Right lobe of liver (tissue), 6 donors: ENCODE data around the gene FYCO1. TPM values are rescaled to one million over a fixed set of nuclear protein-coding genes. Genes with fewer than 3 reads are reported as not detected.

ENCODE experiments used
- ATAC-seq, 4 donors: fragments of 200-7000 bp; cut with Tn5 transposase; one replicate each; pipeline ENCODE4 v1.9.1; 2020; ENCODE audit warnings: mild to moderate bottlenecking in 4 of 4, moderate library complexity in 4 of 4
- DNase-seq, 3 donors: peaks; one replicate each; pipeline ENCODE4 v3.0.0-alpha.2; 2020
- H3K27ac ChIP-seq, 3 donors: fragments of 200-600 bp; one replicate each; pipeline ENCODE4 v1.8.0; 2022
- H3K27me3 ChIP-seq, 2 donors: fragments of 200-600 bp; one replicate each; pipeline ENCODE4 v1.8.0; 2022
- H3K36me3 ChIP-seq, 4 donors: fragments of 200-600 bp; sonication (generic) in 1 of 4; one replicate each; pipeline versions ENCODE4 v1.5.1 to v1.8.0; 2017 to 2022; ENCODE audit warnings: control low read depth in 1 of 4
- H3K4me1 ChIP-seq, 4 donors: fragments of 200-600 bp; sonication (generic) in 1 of 4; one replicate each; pipeline versions ENCODE4 v1.5.1 to v1.8.0; 2017 to 2022; ENCODE audit warnings: control low read depth in 1 of 4
- H3K4me3 ChIP-seq, 3 donors: fragments of 200-600 bp; one replicate each; pipeline ENCODE4 v1.8.0; 2022
- H3K9me3 ChIP-seq, 4 donors: fragments of 200-600 bp; sonication (generic) in 1 of 4; one replicate each; pipeline versions ENCODE4 v1.5.1 to v1.8.0; 2017 to 2022; ENCODE audit warnings: control low read depth in 1 of 4
- POLR2A ChIP-seq: fragments of 450-650 bp; IDR thresholded peaks from one replicate; pipeline ENCODE4 v1.6.1; 2017; ENCODE audit warnings: antibody characterized with exemption, mild to moderate bottlenecking
- WGBS: methylation state at CpG from one replicate; pipeline ENCODE4 v1.1.6; 2018; ENCODE audit warnings: low coverage, low lambda C conversion rate; ENCODE audit not compliant: insufficient coverage; ENCODE audit errors: missing lambda C conversion rate; 5-methylcytosine and 5-hydroxymethylcytosine counted together
- intact Hi-C, 2 donors: fragments of 100-400 bp; cut with DNase I; formaldehyde crosslinking; loops; one replicate each; pipeline versions ENCODE4 v1.11.2 to v1.14.1; 2022
- total RNA-seq, 6 experiments: library from RNA; depleted of rRNA in 2 of 6; stranded (reverse); fragments of >200 nt in 2 of 6; fragmentation: NEBNext Ultra II Directional in 3 of 6; extraction: Animal tissue kit (Norgen Biotek cat#: 25700) in 3 of 6; gene quantifications; one replicate each; pipeline versions ENCODE4 v1.1.0 to v1.2.4, GENCODE V29; 2016 to 2023
- TF ChIP-seq, protein P1 (sequence below), 4 donors: fragments of 200-600 bp in 3 of 4; fragments of 450-650 bp in 1 of 4; IDR thresholded peaks; one replicate each; pipeline versions ENCODE4 v1.5.1 to v1.8.0; 2016 to 2022; ENCODE audit warnings: antibody characterized with exemption in 4 of 4, mild to moderate bottlenecking in 2 of 4
- donor health status: DM: no; HTN: yes; CAD: no.
- donor health status: DM: no; HTN: no; CAD: no.
- donor health status: DM: no; HTN: no; CAD: no.
- donor health status: DM: no; HTN: yes; CAD: no.
- donor health status: DM: no; HTN: yes; CAD: no.

The FYCO1 gene
- total RNA-seq, 6 experiments from 2014 or later, result 16.0 to 22.0 (median 21.0) TPM

DNA sequence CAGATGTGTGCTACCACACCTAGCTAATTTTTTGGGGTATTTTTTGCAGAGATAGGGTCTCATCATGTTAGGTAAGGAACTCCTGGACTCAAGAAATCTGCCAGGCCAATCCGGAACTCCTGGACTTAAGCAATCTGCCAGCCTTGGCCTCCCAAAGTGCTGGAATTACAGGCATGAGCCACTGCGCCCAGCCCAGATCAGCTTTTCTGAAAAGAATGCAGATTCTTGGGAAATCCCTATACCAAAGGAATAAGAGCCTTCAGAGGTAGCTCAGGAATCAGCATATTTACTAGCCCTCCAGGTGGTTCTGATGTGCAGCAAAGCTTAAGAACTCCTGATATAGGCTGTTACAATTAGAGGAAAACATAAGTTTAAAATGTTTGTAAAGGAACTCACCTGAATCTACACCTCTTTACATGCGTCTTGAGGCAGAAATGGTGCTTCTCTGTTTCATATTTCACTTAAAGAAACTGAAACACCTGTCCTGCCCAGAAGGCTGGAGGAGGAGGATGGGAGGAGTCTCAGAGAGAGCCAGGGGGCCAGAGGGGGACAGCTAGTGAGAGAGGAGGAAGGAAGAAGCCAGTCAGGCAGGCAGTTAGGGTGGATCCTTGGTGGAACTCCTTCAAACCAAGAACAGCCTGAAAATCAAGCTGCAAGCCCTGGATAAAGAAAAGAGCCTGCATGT lies 31.5 kb upstream of the FYCO1 start, which contains the start of gene XCR1:
Gene XCR1 (minus strand): TSS at position 463 of the 685 bp plus-strand sequence. CDS start 5,536 bp downstream, outside the sequence.
- Histone ChIP-seq H3K4me1 (no peaks in the 10 kb centered on the region), H3K27ac (no peak within 1 kb of the TSS), H3K4me3 (no peak within 1 kb of the TSS), H3K36me3 (no peaks in the 10 kb centered on the region), H3K9me3 (peaks cover 0 to 5% (median 2%) of the 10 kb centered on the region in 4 donors), H3K27me3 (no peaks in the 10 kb centered on the region)
- TF ChIP-seq, protein P1, sequence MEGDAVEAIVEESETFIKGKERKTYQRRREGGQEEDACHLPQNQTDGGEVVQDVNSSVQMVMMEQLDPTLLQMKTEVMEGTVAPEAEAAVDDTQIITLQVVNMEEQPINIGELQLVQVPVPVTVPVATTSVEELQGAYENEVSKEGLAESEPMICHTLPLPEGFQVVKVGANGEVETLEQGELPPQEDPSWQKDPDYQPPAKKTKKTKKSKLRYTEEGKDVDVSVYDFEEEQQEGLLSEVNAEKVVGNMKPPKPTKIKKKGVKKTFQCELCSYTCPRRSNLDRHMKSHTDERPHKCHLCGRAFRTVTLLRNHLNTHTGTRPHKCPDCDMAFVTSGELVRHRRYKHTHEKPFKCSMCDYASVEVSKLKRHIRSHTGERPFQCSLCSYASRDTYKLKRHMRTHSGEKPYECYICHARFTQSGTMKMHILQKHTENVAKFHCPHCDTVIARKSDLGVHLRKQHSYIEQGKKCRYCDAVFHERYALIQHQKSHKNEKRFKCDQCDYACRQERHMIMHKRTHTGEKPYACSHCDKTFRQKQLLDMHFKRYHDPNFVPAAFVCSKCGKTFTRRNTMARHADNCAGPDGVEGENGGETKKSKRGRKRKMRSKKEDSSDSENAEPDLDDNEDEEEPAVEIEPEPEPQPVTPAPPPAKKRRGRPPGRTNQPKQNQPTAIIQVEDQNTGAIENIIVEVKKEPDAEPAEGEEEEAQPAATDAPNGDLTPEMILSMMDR (IDR thresholded peaks at IDR 0.05), result no peak
- TF ChIP-seq POLR2A, result no peak
- no peak for ATAC-seq
- intact Hi-C loops, result no loop called here
- WGBS, result 100% methylated on average over 3 of the region's 3 CpGs
- DNase-seq, result no peak

DNA sequence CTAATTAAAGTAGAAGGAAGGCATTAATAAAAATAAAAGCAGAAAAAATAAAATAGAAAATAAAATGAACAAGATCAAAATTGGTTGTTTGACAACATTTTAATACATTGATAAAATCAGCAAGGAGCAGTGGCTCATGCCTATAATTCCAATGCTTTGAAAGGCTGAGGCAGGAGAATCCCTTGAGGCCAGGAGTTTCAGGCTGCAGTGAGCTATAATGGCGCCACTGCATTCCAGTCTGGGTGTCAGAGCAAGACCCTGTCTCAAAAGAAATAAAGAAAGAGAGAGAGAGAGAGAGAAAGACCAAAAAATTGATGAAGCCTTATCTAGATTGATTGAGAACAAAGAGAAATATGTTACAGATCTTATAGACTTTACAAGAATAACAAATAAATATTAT lies 29.5 kb upstream of the FYCO1 start:
- intact Hi-C loops, result no loop called here
- Histone ChIP-seq H3K9me3 (peaks cover 0 to 5% (median 2%) of the 10 kb centered on the region in 4 donors), H3K4me1 (no peaks in the 10 kb centered on the region), H3K27ac (no peak overlapping the region), H3K27me3 (no peaks in the 10 kb centered on the region), H3K4me3 (no peak overlapping the region), H3K36me3 (no peaks in the 10 kb centered on the region)
- no CpG with 5 or more reads among the region's 1 CpG for WGBS
- TF ChIP-seq, protein P1 (IDR thresholded peaks at IDR 0.05), result no peak
- no peak for TF ChIP-seq POLR2A
- no peak for ATAC-seq
- no peak for DNase-seq

DNA sequence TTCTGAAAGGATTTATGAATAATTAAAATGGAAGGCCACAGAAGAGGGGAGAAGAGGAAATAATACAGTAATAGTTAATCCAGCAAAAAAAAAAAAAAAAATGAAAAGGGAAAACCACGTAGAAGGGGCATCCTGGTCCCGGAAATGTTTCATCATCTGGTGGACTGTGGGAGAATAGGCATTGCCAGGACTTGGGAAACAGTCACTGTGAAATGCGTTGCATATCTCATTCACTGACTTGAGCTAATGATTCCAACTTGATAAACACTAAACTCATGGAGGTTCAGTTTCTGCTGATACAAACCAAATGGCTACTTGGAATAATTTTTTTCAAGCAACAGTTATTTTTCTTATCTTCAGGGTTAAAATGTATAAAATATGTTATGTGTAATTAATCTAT lies 28.5 kb upstream of the FYCO1 start:
- DNase-seq (no peak), ATAC-seq (no peak)
- no peak overlapping the region for H3K27ac ChIP-seq
- WGBS, result 24% methylated on average over 3 of the region's 3 CpGs
- no peaks in the 10 kb centered on the region for H3K36me3 ChIP-seq
- H3K4me3 ChIP-seq, result no peak overlapping the region
- no peaks in the 10 kb centered on the region for H3K27me3 ChIP-seq
- TF ChIP-seq, protein P1 (IDR thresholded peaks at IDR 0.05), result no peak
- TF ChIP-seq POLR2A, result no peak
- intact Hi-C loops, result no loop called here
- H3K9me3 ChIP-seq, result peaks cover 0 to 5% (median 2%) of the 10 kb centered on the region in 4 donors
- H3K4me1 ChIP-seq, result no peaks in the 10 kb centered on the region

DNA sequence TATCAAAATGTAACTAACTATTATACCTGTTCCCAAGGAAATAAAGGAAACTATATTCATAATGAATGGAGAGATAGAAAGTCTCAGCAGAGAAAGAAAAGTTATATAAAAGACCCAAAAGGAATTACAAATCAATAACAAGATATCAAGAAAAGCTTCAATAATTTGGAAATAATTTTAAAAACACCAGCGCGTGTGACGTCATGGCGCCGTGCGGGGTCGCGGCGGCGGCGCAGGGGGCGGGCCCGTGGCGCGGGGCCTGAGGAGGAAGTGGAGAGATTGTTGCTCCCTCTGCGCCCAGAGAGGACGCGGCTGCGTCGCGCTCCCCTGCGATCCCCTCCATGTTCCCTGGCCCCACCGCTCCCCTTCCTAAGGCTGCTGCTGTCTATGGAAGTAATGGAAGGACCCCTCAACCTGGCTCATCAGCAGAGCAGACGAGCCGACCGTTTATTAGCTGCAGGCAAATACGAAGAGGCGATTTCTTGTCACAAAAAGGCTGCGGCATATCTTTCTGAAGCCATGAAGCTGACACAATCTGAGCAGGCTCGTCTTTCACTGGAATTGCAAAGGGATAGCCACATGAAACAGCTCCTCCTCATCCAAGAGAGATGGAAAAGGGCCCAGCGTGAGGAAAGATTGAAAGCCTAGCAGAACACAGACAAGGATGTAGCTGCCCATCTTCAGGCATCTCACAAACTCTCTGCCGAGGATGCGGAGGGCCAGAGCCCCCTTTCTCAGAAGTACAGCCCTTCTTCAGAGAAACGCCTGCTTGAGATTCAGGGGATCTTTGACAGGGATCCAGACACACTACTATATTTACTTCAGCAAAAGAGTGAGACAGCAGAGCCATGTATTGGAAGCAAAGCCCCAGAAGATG lies 27.5 kb upstream of the FYCO1 start:
- Histone ChIP-seq H3K27ac (no peak overlapping the region), H3K4me3 (no peak overlapping the region), H3K27me3 (no peaks in the 10 kb centered on the region), H3K9me3 (peaks cover 0 to 5% (median 2%) of the 10 kb centered on the region in 4 donors), H3K36me3 (no peaks in the 10 kb centered on the region), H3K4me1 (no peaks in the 10 kb centered on the region)
- intact Hi-C loops, result no loop called here
- 90% methylated on average over 29 of the region's 34 CpGs for WGBS
- no peak for TF ChIP-seq POLR2A
- TF ChIP-seq, protein P1 (IDR thresholded peaks at IDR 0.05), result no peak
- no peak for DNase-seq
- no peak for ATAC-seq
